K562 (cell line): ENCODE results near the gene RUNX1. TPM values are rescaled to one million over a fixed set of nuclear protein-coding genes. Genes with fewer than 3 reads are reported as not detected.
A peak's percentile ranks its signal among the peaks of the same experiment; 100 is the strongest.

Source experiments
- BACH1 ChIP-seq: fragments of 200-800 bp; sonication (Bioruptor generic); IDR thresholded peaks from 2 replicates; pipeline ENCODE4 v1.6.1; 2016; ENCODE audit warnings: missing genetic modification characterization, missing compliant biosample characterization
- BCL6 ChIP-seq: fragments of 250-450 bp; sonication (Bioruptor Pico); IDR thresholded peaks from 2 replicates; pipeline ENCODE4 v1.4.0; 2020
- BHLHE40 ChIP-seq: IDR thresholded peaks from 2 replicates; pipeline ENCODE4 v1.6.1; 2011; ENCODE audit warnings: low read length, improper control_type of control experiment
- CBFA2T2 ChIP-seq: fragments of 450-650 bp; conservative IDR thresholded peaks from 2 replicates; pipeline ENCODE4 v1.6.1; 2017; ENCODE audit warnings: mild to moderate bottlenecking
- CBX3 ChIP-seq, 2 experiments: IDR thresholded peaks; 1 replicate in 1 of 2; 2 replicates in 1 of 2; pipeline ENCODE4 v1.6.1; 2012; ENCODE audit warnings: inconsistent platforms in 2 of 2, low read length in 2 of 2, borderline replicate concordance in 1 of 2, control low read depth in 1 of 2
- CEBPB ChIP-seq: fragments of 450-650 bp; IDR thresholded peaks from 2 replicates; pipeline ENCODE4 v1.6.1; 2016; ENCODE audit warnings: missing genetic modification characterization, missing compliant biosample characterization
- CEBPG ChIP-seq, 3 experiments: fragments of 200-800 bp in 1 of 3; sonication (Bioruptor generic) in 1 of 3; sonication (generic) in 1 of 3; formaldehyde crosslinking in 1 of 3; IDR thresholded peaks in 2 of 3; conservative IDR thresholded peaks in 1 of 3; 2 replicates each; pipeline versions ENCODE4 v1.6.1 to v1.8.0; 2016 to 2022; ENCODE audit warnings: missing compliant biosample characterization in 2 of 3, missing genetic modification characterization in 2 of 3, mild to moderate bottlenecking in 1 of 3, missing genetic modification reagents in 1 of 3
- FOSL1 ChIP-seq: fragments of 200-800 bp; sonication (Bioruptor generic); conservative IDR thresholded peaks from 2 replicates; pipeline ENCODE4 v1.6.1; 2016; ENCODE audit warnings: missing genetic modification characterization, missing compliant biosample characterization
- KDM1A ChIP-seq, 2 experiments: fragments of 450-650 bp; IDR thresholded peaks; 2 replicates each; pipeline ENCODE4 v1.6.1; 2016; ENCODE audit warnings: mild to moderate bottlenecking in 2 of 2
- MYC ChIP-seq, 2 experiments: fragments of 250-450 bp in 1 of 2; sonication (Bioruptor Pico) in 1 of 2; IDR thresholded peaks; 2 replicates each; pipeline versions ENCODE4 v1.5.1 to v1.6.1; 2012 to 2021; ENCODE audit warnings: low read depth in 2 of 2, borderline replicate concordance in 1 of 2, improper control_type of control experiment in 1 of 2, low read length in 1 of 2, mild to moderate bottlenecking in 1 of 2, moderate library complexity in 1 of 2
- SMAD4 ChIP-seq: fragments of 250-450 bp; sonication (Bioruptor Pico); conservative IDR thresholded peaks from 2 replicates; pipeline ENCODE4 v1.8.0; 2021; ENCODE audit warnings: inconsistent platforms, mild to moderate bottlenecking, moderate library complexity
- SMARCA4 ChIP-seq: fragments of 450-650 bp; IDR thresholded peaks from 2 replicates; pipeline ENCODE4 v1.6.1; 2016
- SP1 ChIP-seq: sonication (generic); formaldehyde crosslinking; IDR thresholded peaks from 2 replicates; pipeline ENCODE4 v1.8.1; 2022; ENCODE audit warnings: mild to moderate bottlenecking, missing genetic modification reagents
- TARDBP ChIP-seq: fragments of 450-650 bp; IDR thresholded peaks from 2 replicates; pipeline ENCODE4 v1.6.1; 2016
- ZNF445 ChIP-seq: fragments of 250-450 bp; sonication (Bioruptor Pico); IDR thresholded peaks from 2 replicates; pipeline ENCODE4 v1.4.0; 2020; ENCODE audit warnings: low read depth, mild to moderate bottlenecking, moderate library complexity
- polyA plus RNA-seq, 8 experiments: library from polyadenylated mRNA; depleted of rRNA in 4 of 8; stranded (reverse) in 5 of 8; unstranded in 3 of 8; fragments of >200 nt; fragmentation: Nextera tagmentation in 2 of 8; fragmentation: Illumina TruSeq in 1 of 8; extraction: Ambion mirVana in 2 of 8; extraction: Trizol in 1 of 8; gene quantifications; 2 replicates each; pipeline versions ENCODE4 v1.2.1 to v1.2.3, GENCODE V29; 2011 to 2014; ENCODE audit warnings: inconsistent platforms in 1 of 8, missing spikeins in 1 of 8
- total RNA-seq, 7 experiments: library from RNA; depleted of rRNA in 6 of 7; stranded (reverse); fragments of >200 nt in 6 of 7; fragmentation: Illumina TruSeq in 2 of 7; extraction: Trizol in 2 of 7; gene quantifications; 2 replicates each; pipeline versions ENCODE4 v1.2.1 to v1.2.3, GENCODE V29; 2011 to 2021; ENCODE audit warnings: low replicate concordance in 1 of 7
- TF ChIP-seq, protein P1 (sequence below): fragments of 200-800 bp; sonication (Bioruptor generic); IDR thresholded peaks from 2 replicates; pipeline ENCODE4 v1.6.1; 2017; ENCODE audit warnings: missing genetic modification characterization, missing compliant biosample characterization
- TF ChIP-seq, protein P2 (sequence below), 2 experiments: fragments of 450-650 bp; IDR thresholded peaks; 2 replicates each; pipeline ENCODE4 v1.6.1; 2018; ENCODE audit warnings: mild to moderate bottlenecking in 2 of 2, low read depth in 1 of 2; ENCODE audit not compliant: partially characterized antibody in 2 of 2
- TF ChIP-seq, protein P3 (sequence below), 2 experiments: fragments of 450-650 bp in 1 of 2; sonication (generic) in 1 of 2; formaldehyde crosslinking in 1 of 2; IDR thresholded peaks in 1 of 2; conservative IDR thresholded peaks in 1 of 2; 2 replicates each; pipeline versions ENCODE4 v1.6.1 to v1.8.1; 2016 to 2023; ENCODE audit warnings: mild to moderate bottlenecking in 2 of 2, moderate library complexity in 2 of 2, inconsistent platforms in 1 of 2, missing genetic modification reagents in 1 of 2

Gene RUNX1
- total and polyA plus RNA-seq, 9 of the 15 experiments (the other 6 are each of a cell fraction or from before 2014, with no cell fraction given), result 2.2 to 68.6 (median 17.8) TPM

DNA sequence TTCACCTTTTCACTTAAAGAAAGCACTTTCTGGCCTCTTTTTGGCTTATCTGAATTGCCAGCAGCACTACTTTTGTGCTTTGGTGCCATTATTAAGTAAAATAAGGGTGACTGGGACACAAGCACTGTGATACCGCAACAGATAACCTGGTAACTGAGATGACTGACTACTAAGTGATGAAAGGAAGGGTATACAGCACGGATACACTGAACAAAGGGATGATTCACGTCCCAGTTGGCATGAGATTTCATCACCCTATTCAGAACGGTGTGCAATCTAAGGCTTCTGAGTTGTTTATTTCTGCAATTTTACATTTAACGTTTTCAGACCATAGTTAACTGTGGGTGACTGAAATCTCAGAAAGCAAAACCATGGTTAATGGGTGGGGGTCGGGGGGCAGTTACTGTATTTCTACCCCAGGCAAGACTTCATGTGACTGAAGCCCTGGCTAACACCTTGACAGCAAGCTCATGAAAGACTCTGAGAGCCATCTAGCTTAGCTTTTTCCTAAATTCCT is 277.5 kb downstream of the RUNX1 start (continued):
- TF ChIP-seq, protein P1, sequence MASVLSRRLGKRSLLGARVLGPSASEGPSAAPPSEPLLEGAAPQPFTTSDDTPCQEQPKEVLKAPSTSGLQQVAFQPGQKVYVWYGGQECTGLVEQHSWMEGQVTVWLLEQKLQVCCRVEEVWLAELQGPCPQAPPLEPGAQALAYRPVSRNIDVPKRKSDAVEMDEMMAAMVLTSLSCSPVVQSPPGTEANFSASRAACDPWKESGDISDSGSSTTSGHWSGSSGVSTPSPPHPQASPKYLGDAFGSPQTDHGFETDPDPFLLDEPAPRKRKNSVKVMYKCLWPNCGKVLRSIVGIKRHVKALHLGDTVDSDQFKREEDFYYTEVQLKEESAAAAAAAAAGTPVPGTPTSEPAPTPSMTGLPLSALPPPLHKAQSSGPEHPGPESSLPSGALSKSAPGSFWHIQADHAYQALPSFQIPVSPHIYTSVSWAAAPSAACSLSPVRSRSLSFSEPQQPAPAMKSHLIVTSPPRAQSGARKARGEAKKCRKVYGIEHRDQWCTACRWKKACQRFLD (CRISPR knock-in tag), result peak; percentile 52; the same call in 1 of the 2 replicates
- TF ChIP-seq, protein P2, sequence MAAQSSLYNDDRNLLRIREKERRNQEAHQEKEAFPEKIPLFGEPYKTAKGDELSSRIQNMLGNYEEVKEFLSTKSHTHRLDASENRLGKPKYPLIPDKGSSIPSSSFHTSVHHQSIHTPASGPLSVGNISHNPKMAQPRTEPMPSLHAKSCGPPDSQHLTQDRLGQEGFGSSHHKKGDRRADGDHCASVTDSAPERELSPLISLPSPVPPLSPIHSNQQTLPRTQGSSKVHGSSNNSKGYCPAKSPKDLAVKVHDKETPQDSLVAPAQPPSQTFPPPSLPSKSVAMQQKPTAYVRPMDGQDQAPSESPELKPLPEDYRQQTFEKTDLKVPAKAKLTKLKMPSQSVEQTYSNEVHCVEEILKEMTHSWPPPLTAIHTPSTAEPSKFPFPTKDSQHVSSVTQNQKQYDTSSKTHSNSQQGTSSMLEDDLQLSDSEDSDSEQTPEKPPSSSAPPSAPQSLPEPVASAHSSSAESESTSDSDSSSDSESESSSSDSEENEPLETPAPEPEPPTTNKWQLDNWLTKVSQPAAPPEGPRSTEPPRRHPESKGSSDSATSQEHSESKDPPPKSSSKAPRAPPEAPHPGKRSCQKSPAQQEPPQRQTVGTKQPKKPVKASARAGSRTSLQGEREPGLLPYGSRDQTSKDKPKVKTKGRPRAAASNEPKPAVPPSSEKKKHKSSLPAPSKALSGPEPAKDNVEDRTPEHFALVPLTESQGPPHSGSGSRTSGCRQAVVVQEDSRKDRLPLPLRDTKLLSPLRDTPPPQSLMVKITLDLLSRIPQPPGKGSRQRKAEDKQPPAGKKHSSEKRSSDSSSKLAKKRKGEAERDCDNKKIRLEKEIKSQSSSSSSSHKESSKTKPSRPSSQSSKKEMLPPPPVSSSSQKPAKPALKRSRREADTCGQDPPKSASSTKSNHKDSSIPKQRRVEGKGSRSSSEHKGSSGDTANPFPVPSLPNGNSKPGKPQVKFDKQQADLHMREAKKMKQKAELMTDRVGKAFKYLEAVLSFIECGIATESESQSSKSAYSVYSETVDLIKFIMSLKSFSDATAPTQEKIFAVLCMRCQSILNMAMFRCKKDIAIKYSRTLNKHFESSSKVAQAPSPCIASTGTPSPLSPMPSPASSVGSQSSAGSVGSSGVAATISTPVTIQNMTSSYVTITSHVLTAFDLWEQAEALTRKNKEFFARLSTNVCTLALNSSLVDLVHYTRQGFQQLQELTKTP (IDR thresholded peaks at IDR 0.05; ENCODE audit: low read depth in 1 of 2, partially characterized antibody in 2 of 2), result peak in 1 of 2 experiments; percentile 31
- TF ChIP-seq, protein P3, sequence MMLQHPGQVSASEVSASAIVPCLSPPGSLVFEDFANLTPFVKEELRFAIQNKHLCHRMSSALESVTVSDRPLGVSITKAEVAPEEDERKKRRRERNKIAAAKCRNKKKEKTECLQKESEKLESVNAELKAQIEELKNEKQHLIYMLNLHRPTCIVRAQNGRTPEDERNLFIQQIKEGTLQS (IDR thresholded peaks at IDR 0.05), result peak; percentile 97
- TF ChIP-seq, protein P3 (CRISPR knock-in tag; conservative IDR thresholded peaks at IDR 0.05), result no peak
- peak; percentile 80 for TF ChIP-seq CEBPB
- TF ChIP-seq SMARCA4, result peak; percentile 92; the same call in 1 of the 2 replicates
- peak; percentile 91 for TF ChIP-seq CEBPG (CRISPR knock-in tag; IDR thresholded peaks at IDR 0.05)
- TF ChIP-seq CEBPG (tag; conservative IDR thresholded peaks at IDR 0.05 in 1 of 2, IDR thresholded peaks at IDR 0.05 in 1 of 2), result peak; percentile 97 to 100
- TF ChIP-seq FOSL1 (tag), result peak; percentile 97
- no peak for TF ChIP-seq SP1 (CRISPR knock-in tag)
- peak; percentile 68 to 71 for TF ChIP-seq KDM1A (IDR thresholded peaks at IDR 0.05)
- 0 out of 2 replicates have a peak, but pooled peaks have one; percentile 26 for TF ChIP-seq MYC (IDR thresholded peaks at IDR 0.05; ENCODE audit: low read depth, low read length)
- no peak for TF ChIP-seq MYC (CRISPR knock-in tag; IDR thresholded peaks at IDR 0.05; ENCODE audit: borderline replicate concordance, low read depth)
- peak; percentile 12; the same call in 1 of the 2 replicates for TF ChIP-seq BCL6 (CRISPR knock-in tag)
- no peak for TF ChIP-seq ZNF445 (CRISPR knock-in tag)
- peak; percentile 31; the same call in 1 of the 2 replicates for TF ChIP-seq CBFA2T2
- no peak for TF ChIP-seq CBX3 (IDR thresholded peaks at IDR 0.05; ENCODE audit: borderline replicate concordance in 1 of 2, low read length in 2 of 2)
- TF ChIP-seq TARDBP, result no peak
- peak; percentile 61; the same call in 1 of the 2 replicates for TF ChIP-seq BHLHE40
- peak; percentile 59 for TF ChIP-seq SMAD4
- 0 out of 2 replicates have a peak, but pooled peaks have one; percentile 51 for TF ChIP-seq BACH1 (tag)
